D341Med (cell line): ENCODE results near the gene LILRB5.
"Not testable (repeated sequence)": the region's sequence is repeated elsewhere in the genome, so short reads cannot be mapped to it uniquely, and the experiment has no call there.

ENCODE experiments used
- DNase-seq: peaks from one replicate; pipeline ENCODE4 v3.0.0; 2012; ENCODE audit warnings: low spot score

The LILRB5 gene

DNA sequence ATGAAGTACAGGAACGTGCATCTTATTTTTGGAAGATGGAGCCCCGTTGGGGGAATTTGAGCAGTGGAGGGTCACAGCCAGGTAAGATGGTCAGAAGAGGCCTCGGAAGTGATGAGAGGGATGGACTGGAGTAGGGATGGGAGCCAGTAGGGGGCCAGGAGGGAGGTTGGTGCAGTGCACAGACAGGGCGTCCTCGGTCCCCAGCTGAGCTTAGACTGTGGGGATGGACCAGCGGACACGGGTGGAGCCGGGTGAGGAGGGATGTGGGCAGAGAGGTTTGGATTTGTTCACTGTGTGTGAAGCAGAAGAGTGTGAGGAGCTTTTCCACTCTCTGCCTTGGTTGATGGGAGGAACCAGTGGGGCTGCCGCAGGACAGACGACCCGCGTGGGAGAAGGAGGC is 45.8 kb downstream of the LILRB5 start:
- DNase-seq, result no peak

DNA sequence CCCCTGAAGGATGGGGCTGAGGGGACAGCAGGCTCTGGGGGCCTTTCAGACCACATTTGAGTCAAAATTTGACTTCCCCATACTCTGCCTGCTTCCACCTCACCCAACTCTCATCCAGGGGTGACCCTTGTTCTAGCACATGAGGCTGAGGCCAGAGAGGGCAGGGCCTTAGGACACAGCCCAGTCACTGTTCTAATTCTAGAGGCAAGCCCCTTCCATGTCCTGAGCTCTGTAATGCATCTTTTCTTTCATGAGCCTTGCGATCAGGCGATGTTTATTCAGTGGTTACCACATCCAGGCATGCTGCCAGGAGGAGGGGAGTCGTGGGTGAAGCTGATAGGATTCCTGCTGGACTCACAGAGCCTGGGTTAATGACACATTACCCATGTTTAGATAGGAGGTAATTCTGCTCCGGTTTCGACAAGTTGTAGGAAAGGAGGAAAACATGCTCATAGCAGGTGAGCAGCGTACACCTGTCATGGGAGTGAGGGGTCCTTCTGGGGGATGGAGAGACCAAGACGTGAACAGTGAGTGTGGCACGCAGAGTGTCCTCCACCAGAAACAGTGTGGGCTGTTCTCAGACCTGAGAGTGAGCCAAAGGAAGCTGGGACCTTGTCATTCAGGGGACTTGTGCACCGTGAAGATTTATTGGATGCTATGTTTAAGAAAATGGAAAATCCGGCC is 47.1 kb downstream of the LILRB5 start:
- DNase-seq, result no peak

DNA sequence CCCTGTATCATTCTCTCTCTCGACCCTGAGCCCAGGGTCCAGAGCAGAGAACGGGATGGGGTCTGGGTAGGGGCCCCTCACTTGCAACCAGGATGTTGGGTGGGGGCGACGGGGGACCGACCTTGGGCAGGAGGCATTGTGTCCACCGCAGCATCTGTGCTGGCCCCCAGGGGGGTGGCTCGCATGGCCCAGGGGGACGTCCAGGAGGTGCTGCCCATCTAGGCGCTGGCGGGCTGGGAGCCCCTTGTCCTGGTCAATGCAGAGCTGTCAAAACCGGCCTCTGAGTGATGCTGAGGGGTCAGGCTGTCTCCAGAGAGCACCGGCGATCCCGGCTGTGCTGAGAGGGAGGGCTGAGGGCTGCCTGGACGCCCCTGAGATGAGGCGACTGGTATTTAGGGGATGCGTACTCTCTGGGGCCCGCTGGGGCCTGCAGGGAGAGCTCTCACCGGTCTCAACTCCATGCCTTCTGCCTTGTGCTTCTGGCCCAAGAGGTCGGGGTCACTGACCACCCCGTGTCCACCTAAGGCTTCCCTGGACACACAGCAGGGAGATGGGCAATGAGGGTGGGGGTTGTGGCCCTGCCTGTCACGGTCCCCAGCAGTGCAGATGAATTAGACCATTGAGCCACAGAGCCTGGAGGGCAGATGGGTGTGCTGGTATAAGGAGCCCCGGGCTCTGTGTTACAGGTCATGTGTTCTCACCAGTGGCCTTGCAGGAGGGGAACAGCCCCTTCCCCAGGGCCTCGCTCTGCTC is 47.8 kb downstream of the LILRB5 start:
- DNase-seq, result no peak

DNA sequence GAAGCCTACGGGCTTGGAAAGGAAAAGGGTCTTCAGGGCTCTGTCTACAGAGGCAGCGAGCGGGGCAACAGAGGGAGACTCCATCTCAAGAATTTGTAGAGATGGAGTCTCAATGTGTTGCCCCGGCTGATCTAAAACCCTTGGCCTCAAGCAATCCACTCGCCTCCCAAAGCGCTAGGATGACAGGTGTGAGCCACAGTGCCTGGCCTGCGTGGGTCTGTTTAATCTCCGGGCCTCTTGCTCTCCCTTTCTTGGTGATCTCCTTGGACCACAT is 48.4 kb downstream of the LILRB5 start:
- DNase-seq, result no peak

DNA sequence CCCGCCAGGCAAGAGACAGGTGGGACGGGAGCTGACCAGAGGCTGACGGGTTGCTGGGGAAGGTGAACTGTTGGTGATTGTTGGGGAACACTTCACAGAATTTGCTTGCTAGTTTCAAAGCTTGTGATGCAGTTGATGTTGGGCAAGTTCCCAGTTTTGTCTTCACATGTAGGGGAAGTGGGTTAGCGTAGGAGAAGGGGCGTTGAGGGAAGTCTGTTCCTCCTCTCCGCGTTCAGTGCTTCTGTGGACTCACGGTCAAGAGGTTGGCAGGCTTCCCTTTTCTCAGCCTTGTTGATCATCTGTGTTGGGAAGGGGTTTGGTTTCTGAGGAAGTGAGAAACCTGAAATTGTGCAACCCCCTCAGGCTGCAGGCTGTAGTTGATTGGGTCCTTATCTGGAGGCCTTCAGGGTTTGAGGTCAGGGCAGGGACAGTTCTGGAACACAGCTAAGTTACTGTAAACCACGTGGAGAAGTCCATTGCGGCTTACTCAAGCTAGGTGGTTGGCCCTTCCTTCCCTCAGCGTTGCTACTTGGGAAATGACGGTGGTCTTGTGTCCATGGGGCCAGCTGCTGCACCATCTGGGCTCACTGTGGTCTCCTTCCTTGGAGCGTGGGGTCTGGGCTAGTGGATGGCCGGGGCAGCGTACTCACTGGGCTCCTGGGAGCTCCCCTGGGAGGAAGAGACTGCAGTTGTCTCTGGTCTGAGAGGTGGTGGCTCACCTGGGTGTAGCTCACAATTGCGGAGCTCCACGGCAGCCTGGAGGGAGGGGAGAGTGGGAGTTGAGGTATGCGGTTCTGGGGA is 48.9 kb downstream of the LILRB5 start:
- DNase-seq, result no peak

DNA sequence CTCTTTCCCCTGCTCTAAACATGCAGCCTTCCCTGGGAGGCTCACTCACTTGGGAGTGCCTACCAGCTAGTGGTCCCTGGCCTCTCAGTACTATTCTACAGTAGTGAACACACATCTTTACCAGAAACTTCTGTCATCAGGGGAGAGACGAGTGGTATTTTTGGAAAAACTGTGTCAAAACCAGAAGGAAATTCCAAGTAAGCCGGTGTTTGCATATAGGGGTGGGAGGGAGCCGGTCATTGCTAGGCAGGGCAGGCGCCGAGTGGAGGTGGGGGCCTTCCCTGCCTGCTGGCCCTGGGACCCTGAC is 49.4 kb downstream of the LILRB5 start:
- no peak for DNase-seq

DNA sequence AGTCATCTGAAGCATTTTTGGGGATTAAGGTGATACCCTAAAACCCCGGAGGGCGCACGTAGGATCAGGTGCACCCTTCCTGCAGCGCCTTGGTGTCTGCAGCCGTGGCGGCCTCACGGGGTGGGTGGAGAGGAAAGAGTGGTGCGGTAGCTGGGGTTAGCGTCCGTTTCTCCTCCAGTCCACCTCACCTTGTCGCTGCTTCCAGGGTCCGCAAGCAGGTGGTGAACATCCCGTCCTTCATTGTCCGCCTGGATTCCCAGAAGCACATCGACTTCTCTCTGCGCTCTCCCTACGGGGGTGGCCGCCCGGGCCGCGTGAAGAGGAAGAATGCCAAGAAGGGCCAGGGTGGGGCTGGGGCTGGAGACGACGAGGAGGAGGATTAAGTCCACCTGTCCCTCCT is 49.9 kb downstream of the LILRB5 start:
- DNase-seq, result not testable (repeated sequence)

DNA sequence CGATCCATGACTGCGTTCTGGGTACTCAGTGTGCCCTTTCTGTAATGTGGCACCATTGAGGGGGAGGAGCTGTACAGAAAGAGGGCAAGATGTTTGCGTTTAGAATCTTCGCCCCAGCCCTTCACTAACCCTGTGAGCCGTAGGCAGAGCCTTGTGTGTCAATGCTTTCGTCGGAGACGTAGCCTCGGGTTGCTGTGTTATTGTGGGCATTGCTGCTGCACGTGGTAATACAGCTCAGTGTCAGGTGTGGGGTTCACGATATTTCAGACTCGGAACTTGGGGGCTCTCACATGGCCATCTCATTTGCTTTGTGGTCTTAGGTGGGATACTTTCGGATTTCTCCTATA is 50.3 kb downstream of the LILRB5 start:
- no peak for DNase-seq

DNA sequence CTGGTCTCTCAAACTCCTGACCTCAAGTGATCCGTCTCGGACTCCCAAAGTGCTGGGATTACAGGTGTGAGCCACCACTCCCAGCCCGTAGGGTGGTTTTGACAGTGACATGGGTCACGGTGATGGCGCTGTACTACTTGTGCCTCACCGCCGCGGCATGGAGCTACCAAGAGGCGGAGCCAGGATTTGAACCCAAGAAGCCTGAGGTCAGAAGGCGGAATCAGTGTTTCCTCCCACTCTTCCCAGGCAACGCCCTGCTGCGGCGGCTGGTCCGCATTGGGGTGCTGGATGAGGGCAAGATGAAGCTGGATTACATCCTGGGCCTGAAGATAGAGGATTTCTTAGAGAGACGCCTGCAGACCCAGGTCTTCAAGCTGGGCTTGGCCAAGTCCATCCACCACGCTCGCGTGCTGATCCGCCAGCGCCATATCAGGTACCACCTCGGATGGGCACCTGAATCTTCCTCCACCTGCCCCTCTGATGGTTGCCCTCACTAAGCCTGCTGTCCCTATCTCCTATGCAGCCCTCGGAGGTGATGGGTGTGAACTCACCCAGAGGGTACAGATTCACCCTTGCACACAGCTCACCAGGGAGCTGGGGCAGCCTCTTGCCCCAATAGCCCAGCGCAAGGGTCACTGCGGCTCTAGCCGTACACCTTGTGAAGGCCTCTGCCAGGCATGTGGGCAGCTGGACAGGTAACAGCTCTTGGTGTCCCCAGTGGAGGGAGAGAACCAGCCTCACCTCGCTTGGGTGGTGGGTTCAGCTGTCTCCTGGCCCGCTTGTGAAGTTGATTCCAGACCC is 50.8 kb downstream of the LILRB5 start:
- DNase-seq, result no peak

DNA sequence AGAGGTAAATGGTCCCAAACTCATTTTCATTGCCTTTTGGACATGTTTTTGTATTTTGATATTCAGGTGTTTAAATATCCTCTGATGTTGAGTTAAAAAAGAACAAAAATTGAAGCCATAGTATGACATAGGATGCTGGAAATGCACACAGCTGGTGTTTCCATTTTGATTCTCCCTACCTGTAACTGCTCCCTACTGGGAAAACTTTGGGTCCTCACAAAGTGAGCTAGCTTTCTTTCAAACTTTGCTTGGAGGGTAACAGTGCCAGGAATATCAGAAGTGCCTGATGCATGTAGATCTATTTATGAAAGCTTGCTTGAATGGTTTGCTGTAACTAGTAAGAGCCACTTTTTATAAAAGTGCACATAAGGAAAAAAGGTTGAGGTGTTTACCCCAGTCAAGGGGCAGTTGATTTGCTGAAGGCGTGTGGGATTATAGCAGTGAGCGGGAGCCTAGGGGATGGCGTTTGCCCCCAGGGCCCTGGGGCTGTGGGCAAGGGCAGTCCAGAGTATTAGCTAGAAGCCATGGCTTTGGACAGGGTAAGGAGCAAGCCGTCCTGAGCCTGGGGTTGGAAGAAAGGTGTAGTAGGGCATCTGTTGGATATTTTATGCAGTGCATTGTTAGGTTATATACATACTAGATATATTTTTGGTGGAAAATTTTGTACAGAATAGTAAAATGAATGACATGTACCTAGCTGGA is 52.2 kb downstream of the LILRB5 start:
- no peak for DNase-seq

DNA sequence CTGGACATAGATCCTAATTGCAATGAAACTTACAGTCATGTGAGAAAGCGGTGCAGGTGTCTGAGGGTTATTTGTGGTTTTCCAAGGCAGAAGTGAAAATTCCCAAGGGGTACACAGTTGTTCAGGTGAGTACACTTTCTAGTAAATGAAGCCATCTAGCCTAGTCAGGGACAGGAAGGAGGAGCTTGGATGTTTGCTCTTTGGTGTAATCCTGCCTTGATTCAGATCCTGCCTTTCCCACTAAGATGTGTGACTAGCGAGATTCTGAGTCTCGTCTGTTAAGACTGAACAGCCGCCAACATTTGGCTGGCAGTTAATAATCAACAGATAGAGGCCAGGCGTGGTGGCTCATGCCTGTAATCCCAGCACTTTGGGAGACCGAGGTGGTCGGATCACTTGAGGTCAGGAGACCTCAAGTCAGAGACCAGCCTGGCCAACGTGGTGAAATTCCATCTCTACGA is 53.9 kb downstream of the LILRB5 start:
- DNase-seq, result no peak

DNA sequence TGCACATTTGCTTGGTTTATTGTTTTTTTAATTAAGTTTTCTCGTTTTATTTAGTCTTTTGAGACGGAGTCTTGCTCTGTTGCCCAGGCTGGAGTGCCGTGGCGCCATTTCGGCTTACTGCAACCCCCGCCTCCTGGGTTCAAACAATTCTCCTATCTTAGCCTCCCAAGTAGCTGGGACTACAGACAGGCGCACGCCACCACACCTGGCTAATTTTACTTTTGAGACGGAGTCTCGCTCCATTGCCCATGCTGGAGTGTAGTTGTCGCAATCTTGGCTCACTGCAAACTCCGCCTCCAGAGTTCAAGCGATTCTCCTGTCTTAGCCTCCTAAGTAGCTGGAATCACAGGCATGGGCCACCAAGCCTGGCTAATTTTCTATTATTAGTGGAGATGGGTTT is 55.1 kb downstream of the LILRB5 start:
- DNase-seq, result no peak

DNA sequence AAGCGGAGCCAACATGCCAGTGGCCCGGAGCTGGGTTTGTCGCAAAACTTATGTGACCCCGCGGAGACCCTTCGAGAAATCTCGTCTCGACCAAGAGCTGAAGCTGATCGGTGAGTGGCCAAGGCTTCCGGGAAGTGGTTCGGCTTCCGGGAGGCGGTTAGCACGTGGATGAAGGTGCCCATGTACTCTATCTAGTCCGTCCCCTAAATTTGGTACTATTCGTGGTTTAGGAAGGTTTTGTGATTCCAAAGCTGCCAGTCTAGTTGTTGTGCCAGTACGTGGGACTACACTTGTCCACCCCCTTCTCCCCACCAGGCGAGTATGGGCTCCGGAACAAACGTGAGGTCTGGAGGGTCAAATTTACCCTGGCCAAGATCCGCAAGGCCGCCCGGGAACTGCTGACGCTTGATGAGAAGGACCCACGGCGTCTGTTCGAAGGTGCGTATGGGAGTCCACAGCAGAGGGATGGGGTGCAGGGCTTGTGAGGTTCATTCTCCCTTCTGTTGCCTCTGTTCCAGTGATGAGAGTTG is 55.8 kb downstream of the LILRB5 start:
- no peak for DNase-seq
